HG02885 (cell line): ENCODE data around the gene OGDH.

Experiments used
- ATAC-seq: cut with Tn5 transposase; IDR thresholded peaks from one replicate; pipeline ENCODE4 v1.9.1; 2021; ENCODE audit warnings: mild to moderate bottlenecking; ENCODE audit not compliant: unreplicated experiment, poor library complexity

Gene OGDH

DNA sequence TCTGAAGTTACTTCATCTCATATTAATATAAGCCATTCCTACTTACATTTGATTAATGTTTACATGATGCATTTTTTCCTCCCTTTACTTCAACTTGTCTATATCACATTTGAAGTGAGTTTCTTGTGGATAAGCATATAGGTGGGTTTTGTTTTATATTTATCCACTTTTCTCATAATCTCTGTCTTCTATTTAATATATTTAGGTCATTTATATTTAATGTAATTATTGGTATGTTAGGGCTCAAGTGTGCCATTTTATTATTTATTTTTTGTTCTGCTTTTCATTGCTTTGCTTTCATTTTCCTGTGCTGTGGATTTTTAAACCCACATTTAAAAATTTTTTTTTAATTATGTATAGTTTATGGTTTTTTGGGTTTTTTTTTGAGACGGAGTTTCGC, 54.8 kb downstream of the OGDH start:
- ATAC-seq = no peak

DNA sequence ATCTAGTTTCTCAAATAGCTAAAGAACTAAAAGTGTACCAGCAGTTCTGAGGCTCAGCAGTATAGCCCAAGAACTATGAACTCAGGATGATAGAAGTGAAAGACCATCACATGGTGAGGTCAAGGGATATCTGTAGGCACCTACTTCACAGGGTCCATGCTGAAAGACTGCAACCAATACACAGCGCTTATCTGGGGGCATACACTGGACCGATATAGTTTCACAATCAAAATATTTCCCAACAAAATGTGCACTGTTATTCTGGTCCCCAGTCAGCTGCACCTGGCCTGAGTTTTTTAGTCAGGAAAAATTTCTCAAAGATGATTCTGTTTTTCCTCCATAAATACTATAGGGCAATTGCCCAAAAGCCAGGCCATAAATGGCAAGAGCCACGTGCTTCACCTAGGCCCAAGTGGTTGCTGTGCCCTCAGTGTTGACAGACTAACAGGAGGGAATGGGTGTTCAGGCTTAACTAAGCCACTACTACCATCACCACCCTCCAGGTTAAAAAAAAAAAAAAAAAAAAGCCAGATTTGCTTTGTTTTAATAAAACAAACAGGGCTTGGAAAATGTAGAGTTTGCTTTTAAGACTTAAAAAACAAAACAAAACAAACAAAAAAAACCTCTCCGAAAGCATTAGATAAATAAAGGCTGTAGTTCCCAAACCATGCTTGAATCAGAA, 58.5 kb downstream of the OGDH start:
- ATAC-seq = no peak

DNA sequence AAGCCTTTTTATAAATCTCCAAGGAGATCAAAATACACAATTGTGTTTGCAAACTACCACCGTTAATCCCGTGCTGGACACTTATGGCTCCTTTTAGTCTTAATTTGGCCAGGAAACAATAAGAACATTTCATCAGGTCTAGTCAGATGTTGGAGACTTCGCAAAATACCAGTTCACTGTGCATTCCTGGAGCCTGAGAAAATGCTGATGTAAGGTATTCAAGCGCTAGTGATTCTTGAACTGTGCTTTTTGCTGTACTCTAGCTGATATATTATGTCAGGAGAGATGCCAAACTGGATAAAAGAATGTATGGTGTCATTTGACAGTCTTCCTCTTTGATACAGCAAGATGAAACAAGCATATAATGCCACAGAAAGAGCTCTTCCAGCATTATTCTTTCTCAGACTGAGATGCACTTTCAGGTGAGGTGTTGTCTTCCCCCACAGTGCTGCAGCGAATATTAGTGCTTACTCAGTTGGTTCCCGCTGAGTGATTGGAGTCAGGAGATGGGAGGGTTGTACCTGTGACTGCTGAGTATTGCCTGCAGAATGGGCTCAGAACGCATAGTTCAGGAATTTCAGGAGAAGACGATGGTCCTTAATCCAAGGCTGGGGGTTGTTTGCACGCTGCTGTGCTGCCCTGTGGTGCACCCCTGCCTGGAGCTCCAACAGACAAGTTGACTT, 59.2 kb downstream of the OGDH start:
- ATAC-seq = no peak

DNA sequence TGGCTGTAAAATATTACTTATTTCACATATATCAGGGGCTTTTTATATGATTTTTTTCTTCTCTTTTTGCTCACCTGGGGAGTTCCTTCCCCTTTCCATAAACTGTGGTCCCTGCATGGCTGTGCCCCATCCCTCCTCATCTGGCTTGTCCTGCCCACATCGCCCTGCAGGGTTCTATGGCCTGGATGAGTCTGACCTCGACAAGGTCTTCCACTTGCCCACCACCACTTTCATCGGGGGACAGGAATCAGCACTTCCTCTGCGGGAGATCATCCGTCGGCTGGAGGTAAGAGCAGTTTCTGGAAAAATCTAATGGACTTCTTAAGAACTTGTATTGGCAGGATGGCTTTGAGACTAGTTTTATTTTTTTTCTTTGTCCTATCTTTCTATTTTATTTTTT, 60.1 kb downstream of the OGDH start:
- no peak for ATAC-seq

DNA sequence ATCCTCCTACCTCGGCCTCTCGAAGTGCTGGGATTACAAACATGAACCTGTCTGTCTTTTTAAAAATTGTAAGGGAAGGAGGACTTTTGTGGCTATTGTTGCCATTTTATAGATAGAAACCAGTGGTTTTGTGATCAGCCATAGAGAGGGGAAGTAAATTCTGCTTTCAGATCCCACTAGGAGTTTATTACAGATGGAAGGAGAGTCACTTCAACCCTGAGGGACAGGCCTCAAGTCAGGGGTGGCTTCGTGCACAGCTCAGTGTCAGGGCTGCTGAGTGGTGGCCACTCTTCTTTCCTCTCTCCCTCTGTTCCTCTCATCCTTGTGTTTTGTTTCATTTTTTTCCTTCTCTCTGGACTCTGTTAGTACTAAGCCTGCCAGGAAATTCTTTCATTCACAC, 60.8 kb downstream of the OGDH start:
- ATAC-seq = no peak

DNA sequence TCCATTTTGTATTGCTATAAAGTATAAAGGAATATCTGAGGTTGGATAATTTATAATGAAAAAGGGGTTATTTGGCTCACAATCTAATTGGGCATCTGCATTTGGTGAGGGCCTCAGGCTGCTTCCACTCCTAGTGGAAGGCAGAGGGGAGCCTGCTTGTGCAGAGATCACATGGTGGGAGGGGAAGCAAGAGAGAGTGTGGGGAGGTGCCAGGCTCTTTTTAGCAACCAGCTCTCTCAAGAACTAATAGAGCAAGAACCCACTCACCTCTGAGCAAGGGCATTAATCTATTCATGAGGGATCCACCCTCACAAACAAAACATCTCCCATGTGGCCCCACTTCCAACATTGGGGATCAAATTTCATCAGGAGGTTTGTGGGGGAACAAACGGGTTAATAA, 64.6 kb downstream of the OGDH start:
- ATAC-seq = no peak

DNA sequence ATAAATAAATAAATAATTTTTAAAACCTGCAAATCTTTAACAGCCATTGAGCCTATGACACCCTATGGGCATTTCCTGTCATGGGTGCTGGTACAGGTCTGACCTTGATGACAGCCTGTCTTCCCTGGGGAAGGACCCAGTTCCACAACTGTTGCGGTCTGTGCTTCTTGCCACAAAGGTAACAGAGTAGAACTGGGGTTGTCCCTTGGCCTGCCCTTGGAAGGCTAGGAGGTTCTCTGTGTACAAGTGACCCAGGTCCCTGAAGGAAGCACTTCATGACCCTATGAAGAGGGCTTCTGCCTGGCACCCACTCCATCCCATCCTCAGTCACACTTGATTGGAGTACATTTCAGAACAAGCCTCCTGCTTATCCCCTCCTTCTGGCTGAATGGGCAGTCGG, 66.9 kb downstream of the OGDH start:
- ATAC-seq = no peak

DNA sequence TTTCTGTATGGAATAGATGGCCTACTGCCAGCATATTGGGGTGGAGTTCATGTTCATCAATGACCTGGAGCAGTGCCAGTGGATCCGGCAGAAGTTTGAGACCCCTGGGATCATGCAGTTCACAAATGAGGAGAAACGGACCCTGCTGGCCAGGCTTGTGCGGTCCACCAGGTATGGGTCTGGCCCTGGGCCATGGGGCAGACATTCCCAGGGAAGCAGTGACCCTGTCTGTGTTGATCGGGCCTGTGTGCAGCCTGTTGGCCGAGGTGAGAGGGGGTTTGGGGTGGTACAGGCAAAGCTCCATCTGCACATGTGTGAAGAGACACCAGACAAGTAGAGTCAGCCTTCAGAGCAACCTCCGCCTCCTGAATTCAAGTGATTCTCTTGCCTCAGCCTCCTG, 67.3 kb downstream of the OGDH start:
- no peak for ATAC-seq

DNA sequence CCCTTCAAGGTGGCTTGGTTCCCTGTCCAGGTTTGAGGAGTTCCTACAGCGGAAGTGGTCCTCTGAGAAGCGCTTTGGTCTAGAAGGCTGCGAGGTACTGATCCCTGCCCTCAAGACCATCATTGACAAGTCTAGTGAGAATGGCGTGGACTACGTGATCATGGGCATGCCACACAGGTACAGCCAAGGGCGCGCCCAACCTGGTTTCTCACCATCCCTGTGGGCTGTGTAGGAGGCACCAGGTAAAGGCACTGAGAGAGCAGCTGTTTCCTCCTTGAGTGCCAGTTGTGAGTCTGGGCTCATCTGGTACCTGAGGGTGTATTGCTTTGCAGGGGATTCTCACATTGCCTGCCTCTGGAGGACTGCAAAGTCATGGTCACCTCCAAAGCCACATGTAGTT, 68.0 kb downstream of the OGDH start:
- ATAC-seq = no peak

DNA sequence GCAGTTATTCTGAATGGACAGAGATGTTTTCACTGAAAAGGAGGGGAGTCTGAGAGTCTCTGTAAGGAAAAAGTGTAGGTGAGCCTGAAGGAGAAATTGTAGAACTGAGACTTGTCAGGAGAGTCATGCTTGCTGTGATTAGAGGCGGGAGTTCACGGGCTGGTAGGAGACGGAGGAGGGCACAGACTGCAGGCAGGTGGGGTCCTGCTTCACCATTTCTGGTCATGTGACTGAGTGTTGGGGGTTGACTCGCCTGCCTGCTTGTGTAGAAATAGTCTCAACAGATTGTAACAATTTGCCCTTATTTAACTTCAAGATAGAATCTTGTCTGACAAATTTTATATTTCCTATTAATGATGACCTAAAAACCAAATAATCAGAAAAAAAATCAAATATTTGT, 70.3 kb downstream of the OGDH start:
- ATAC-seq = no peak

DNA sequence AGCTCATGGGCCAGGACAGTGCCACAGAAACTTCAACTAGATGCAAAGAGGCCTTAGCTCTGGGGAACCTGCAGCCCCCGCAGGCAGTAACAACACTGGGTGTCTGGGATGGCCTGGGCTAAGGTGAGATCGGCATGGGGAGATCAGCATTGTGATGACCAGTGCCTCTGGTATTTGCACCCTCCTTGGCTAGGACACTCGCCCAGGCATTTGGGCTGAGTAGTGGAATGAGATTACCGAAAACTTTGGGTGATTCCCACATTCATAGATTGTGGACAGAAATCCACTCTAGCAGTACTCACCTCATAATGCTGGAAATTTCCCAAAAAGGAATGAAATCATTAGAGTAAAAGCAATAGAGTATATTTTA, 71.7 kb downstream of the OGDH start:
- ATAC-seq = no peak

DNA sequence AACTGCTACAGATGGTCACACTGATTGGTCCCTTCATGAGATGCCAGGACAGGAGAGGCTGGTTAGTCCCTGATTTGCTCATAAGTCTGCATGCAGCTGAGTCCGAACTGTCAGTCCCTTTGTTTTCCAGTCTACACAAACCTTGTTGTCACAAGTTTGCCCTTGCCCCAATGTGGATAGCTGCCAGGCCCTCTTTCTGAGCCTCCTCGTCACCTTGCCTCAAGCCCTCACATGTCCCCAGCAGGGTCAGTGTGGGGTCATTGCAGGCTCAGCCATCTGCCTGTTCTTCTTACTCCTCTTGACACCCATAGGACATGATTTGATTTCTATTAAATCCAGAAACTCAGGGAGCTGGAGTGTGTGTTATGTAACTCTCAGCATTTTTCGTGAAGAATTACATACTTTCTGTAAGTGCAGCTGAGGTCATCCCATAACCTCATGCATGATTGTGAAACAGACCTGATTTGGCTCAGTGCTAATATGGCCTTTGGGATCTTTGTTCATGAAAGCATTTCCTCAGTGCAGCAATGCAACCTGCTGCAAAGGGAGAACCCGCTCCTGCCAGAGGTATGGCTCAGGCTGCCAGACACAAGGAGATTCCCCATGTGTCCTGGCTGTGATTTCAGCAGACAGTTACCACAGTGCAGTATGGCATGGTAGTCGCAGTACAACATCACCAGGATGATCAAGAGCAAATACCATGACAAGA, 72.2 kb downstream of the OGDH start:
- ATAC-seq = no peak

DNA sequence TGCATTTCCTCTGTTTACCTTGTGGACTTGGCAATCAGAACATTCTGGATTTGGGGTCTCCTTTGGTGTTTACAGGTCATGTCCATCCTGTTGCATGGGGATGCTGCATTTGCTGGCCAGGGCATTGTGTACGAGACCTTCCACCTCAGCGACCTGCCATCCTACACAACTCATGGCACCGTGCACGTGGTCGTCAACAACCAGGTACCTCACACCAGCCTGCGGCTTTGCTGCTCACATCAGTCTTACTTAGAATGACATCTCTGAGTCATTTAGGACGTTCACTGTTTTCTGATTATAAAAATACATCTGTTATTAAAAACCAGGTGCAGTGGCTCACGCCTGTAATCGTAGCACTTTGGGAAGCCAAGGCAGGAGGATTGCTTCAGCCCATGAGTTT, 75.2 kb downstream of the OGDH start:
- ATAC-seq = no peak

DNA sequence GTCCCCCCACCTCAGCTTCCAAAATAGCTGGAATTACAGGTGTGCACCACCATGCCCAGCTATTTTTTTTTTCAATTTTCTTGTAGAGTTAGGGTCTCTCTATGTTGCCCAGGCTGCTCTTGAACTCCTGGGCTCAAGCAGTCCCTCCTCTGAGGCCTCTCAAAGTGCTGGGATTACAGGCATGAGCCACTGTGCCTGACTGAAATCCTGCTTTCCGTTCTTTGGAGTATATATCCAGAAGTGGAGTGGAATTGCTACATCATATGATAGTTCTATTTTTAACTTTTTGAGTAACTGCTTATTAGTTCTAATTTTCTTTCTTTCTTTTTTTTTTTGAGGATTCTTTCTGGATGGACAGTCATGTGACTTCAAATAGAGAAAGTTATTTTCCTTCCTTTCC, 79.3 kb downstream of the OGDH start:
- no peak for ATAC-seq

DNA sequence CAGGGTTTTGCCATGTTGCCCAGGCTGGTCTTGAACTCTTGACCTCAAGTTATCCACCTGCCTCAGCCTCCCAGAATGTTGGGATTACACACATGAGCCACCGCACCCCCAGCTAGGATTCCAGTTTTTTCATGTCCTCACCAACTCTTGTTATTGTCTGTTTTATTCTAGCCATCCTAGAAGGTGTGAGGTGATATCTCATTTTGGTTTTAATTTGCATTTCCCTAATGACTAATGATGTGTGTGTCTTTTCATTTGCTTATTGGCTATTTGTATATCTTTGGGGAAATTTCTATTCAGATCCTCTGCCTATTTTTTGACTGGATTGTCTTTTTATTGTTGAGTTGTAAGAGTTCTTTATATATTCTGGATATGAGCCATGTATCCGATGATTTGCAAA, 83.0 kb downstream of the OGDH start:
- ATAC-seq = no peak

DNA sequence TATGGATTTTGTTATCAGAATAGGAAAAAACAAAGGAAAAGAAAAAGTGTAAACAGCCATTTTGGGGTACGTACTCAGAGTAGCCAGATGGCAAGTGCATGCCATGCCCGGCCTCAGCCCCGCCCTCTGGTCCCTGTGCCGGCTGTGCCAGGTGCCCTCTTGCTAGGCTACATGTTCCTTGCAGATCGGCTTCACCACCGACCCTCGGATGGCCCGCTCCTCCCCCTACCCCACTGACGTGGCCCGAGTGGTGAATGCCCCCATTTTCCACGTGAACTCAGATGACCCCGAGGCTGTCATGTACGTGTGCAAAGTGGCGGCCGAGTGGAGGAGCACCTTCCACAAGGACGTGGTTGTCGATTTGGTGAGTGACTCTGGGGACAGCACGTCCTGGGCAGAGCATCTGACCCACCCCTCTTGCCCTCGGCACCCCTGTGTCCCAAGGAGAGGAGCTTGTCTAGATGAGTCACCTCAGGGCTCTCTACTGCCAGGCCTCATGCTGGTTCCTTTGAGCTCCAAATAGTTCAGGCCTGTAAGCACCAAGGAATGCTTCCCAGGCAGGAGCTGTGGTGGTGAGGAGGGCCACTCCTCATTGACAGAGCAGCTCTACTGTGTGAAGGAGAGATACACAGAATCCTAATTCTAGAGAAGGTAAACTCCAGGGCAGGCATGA, 87.3 kb downstream of the OGDH start:
- no peak for ATAC-seq

DNA sequence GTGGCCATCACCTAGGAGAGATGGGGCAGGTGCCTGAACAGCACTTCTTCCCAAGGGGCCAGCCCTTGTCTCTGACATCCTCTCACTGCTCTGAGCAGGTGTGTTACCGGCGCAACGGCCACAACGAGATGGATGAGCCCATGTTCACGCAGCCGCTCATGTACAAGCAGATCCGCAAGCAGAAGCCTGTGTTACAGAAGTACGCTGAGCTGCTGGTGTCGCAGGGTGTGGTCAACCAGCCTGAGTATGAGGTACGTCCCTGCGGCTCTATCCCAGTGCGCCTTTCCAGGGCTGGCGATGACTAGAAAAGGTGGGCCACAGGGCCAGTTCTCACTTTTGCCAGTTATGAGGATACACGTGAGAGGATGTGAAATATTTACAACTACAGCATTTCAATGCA, 87.9 kb downstream of the OGDH start:
- no peak for ATAC-seq

DNA sequence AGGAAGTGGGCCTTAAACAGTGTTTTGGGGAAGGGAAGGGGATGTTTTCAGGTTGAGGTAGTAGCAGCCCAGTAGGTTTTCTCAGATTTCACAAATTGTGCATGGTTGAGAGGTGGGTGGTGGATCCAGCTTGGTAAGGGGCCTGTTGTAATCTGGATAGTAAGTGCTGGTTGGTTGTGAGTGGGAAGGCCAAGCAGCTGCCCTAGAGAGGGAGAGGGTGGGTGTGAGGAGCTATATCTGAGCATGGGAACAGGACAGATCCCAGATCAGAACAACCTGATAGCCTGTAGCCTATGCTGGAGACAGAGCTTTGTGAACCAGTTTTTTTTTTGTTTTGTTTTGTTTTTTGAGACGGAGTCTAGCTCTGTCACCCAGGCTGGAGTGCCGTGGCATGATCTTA, 88.3 kb downstream of the OGDH start:
- no peak for ATAC-seq

DNA sequence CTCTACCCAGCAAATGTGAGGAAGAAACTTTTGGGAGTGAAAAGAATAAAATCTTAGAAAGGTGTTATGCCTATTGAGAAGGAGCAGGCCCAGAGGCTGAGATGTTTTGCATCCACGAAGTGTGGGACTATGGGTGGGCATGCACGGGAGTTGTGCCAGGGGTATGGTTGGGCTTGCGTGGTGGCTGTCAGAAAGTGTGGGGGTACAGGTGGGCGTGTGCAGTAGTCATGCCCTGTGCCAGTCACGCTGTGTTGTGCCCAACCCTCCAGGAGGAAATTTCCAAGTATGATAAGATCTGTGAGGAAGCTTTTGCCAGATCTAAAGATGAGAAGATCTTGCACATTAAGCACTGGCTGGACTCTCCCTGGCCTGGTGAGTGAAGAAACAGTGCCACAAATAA, 89.3 kb downstream of the OGDH start:
- no peak for ATAC-seq

DNA sequence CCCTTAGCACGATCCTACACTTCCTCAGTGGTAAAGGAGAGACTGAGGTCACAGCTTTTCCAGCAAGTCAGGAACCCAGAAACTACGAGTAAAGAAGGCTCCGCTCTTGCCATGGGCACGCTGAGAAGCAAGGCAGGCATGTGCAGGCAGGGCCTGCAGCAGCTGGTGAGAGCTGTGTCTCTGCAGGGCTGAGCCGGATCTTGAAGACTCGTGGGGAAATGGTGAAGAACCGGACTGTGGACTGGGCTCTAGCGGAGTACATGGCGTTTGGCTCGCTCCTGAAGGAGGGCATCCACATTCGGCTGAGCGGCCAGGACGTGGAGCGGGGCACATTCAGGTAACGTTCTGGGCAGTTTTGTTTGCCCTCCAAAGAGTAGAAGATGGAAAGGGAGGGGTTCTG, 90.3 kb downstream of the OGDH start:
- no peak for ATAC-seq
